GM23248 (cell line): ENCODE measurements around the gene BMPR1B. TPM values are rescaled to one million over a fixed set of nuclear protein-coding genes. Genes with fewer than 3 reads are reported as not detected.

Experiments used
- DNase-seq: peaks from one replicate; pipeline ENCODE4 v3.0.0-alpha.2; 2015
- H2AFZ ChIP-seq: fragments of 200-600 bp; sonication (generic); 2 replicates; pipeline ENCODE4 v1.6.1; 2016; ENCODE audit warnings: antibody characterized with exemption
- H3F3A ChIP-seq: fragments of 200-600 bp; sonication (generic); 2 replicates; pipeline ENCODE4 v1.6.1; 2016; ENCODE audit warnings: mild to moderate bottlenecking, antibody characterized with exemption, mixed run types; ENCODE audit not compliant: insufficient read depth
- H3K27ac ChIP-seq: fragments of 200-600 bp; sonication (generic); 2 replicates; pipeline ENCODE4 v1.5.1; 2016; ENCODE audit warnings: mild to moderate bottlenecking
- H3K27me3 ChIP-seq: fragments of 200-600 bp; sonication (generic); replicated peaks from 2 replicates; pipeline ENCODE4 v1.6.1; 2016; ENCODE audit warnings: mild to moderate bottlenecking; ENCODE audit not compliant: insufficient read depth
- H3K36me3 ChIP-seq: fragments of 200-600 bp; sonication (generic); 2 replicates; pipeline ENCODE4 v1.6.1; 2016; ENCODE audit warnings: low read depth, mild to moderate bottlenecking
- H3K4me1 ChIP-seq: fragments of 200-600 bp; sonication (generic); 2 replicates; pipeline ENCODE4 v1.6.1; 2016; ENCODE audit warnings: mild to moderate bottlenecking; ENCODE audit not compliant: insufficient read depth
- H3K4me2 ChIP-seq: fragments of 200-600 bp; sonication (generic); one replicate; pipeline ENCODE4 v1.6.1; 2016; ENCODE audit warnings: mild to moderate bottlenecking; ENCODE audit not compliant: unreplicated experiment
- H3K4me3 ChIP-seq: fragments of 200-600 bp; sonication (generic); 2 replicates; pipeline ENCODE4 v1.5.1; 2016; ENCODE audit warnings: mild to moderate bottlenecking
- H3K79me2 ChIP-seq: fragments of 200-600 bp; sonication (generic); 2 replicates; pipeline ENCODE4 v1.6.1; 2016; ENCODE audit warnings: mild to moderate bottlenecking; ENCODE audit not compliant: insufficient read depth
- H3K9ac ChIP-seq: fragments of 200-600 bp; sonication (generic); 2 replicates; pipeline ENCODE4 v1.6.1; 2016; ENCODE audit warnings: mild to moderate bottlenecking
- H3K9me2 ChIP-seq: fragments of 200-600 bp; sonication (generic); 2 replicates; pipeline ENCODE4 v1.6.1; 2016; ENCODE audit warnings: mixed run types, mild to moderate bottlenecking, moderate library complexity; ENCODE audit not compliant: insufficient read depth
- H3K9me3 ChIP-seq: fragments of 200-600 bp; sonication (generic); one replicate; pipeline ENCODE4 v1.6.1; 2017; ENCODE audit warnings: low read depth
- H4K20me1 ChIP-seq: fragments of 200-600 bp; sonication (generic); 2 replicates; pipeline ENCODE4 v1.6.0; 2016; ENCODE audit not compliant: insufficient read depth
- EZH2 ChIP-seq: fragments of 200-600 bp; sonication (generic); IDR thresholded peaks from 2 replicates; pipeline ENCODE4 v1.6.1; 2018; ENCODE audit warnings: antibody characterized with exemption, mild to moderate bottlenecking; ENCODE audit not compliant: insufficient read depth, poor library complexity, severe bottlenecking
- EZH2phosphoT487 ChIP-seq: fragments of 200-600 bp; sonication (generic); IDR thresholded peaks from 2 replicates; pipeline ENCODE4 v1.6.1; 2018; ENCODE audit warnings: antibody characterized with exemption, moderate library complexity, mild to moderate bottlenecking, low read depth; ENCODE audit not compliant: insufficient read depth
- WGBS, 2 experiments: methylation state at CpG; one replicate each; pipeline ENCODE4 v1.1.6; 2015 to 2017; ENCODE audit warnings: low lambda C conversion rate in 2 of 2, low coverage in 1 of 2; ENCODE audit errors: missing lambda C conversion rate in 2 of 2; 5-methylcytosine and 5-hydroxymethylcytosine counted together
- in situ Hi-C: fragments of 300-500 bp; cut with MboI; formaldehyde crosslinking; loops from 2 replicates; pipeline ENCODE4 v1.15.0; 2020
- polyA plus RNA-seq: library from polyadenylated mRNA; unstranded; fragments of >200 nt; fragmentation: Nextera tagmentation; extraction: Ambion mirVana; gene quantifications from 2 replicates; pipeline ENCODE4 v1.2.1, GENCODE V29; 2016
- total RNA-seq: library from RNA; depleted of rRNA; stranded (reverse); fragments of >200 nt; shearing (Covaris generic); gene quantifications from 2 replicates; pipeline ENCODE4 v1.2.3, GENCODE V29; 2014

BMPR1B gene
- total and polyA plus RNA-seq, 2 experiments from 2014 or later: 0.60 to 0.76 TPM

DNA sequence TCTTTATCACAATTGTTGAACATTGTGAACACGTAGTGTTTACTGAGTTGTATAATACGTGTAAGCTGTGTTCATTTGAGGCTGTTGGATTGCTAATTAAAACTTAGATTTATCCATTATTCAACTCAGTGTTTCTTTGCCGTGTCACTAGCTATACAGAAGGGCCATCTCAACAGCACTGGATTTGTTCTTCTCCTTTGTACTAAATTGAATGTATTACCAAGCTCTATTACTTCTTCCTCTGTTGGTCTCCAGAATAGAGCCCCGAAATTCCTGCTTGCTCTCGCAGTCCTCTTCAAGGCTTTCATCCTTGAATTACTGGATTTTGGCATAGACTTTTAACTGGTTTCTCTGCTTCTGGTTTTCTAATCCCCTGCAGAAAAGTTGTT is 182.8 kb downstream of the BMPR1B start:
- TF ChIP-seq EZH2phosphoT487 (no peak), EZH2 (no peak)
- no peaks in the 10 kb centered on the region for H3K36me3 ChIP-seq
- no peak for DNase-seq
- H2AFZ ChIP-seq: no peak overlapping the region
- no peaks in the 10 kb centered on the region for H3K9me2 ChIP-seq
- H3F3A ChIP-seq: no peaks in the 10 kb centered on the region
- no peaks in the 10 kb centered on the region for H4K20me1 ChIP-seq
- no peak overlapping the region for H3K4me2 ChIP-seq
- H3K4me1 ChIP-seq: no peaks in the 10 kb centered on the region
- H3K27ac ChIP-seq: no peak overlapping the region
- in situ Hi-C loops: no loop called here
- no peak overlapping the region for H3K9ac ChIP-seq
- no peak overlapping the region for H3K4me3 ChIP-seq
- no peaks in the 10 kb centered on the region for H3K79me2 ChIP-seq
- 79 to 86% methylated on average over 5 of the region's 5 CpGs for WGBS, 2 experiments
- no peaks in the 10 kb centered on the region for H3K27me3 ChIP-seq
- no peaks in the 10 kb centered on the region for H3K9me3 ChIP-seq

DNA sequence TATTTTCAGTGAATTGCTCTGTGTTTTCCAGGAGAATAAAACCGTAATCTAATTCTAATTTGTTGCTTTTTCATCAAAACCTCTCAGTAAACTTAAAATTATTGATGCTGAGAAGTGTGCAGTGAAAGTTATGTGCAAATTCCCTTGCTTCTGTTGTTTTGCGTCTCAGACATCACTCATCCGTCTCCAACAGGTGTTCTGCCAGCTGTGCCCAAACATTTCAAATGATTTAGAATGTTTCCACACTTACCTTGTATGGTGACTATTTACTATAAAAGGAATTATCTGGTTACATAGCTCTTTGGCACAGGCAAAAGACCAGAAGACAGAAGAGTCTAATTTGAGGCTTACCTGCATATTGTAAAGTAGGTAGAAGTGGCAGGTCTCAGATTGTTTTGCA is 184.0 kb downstream of the BMPR1B start:
- Histone ChIP-seq H3K9me2 (no peaks in the 10 kb centered on the region), H3K4me2 (no peak overlapping the region), H3K4me1 (no peaks in the 10 kb centered on the region), H2AFZ (no peak overlapping the region), H3K9ac (no peak overlapping the region), H3F3A (no peaks in the 10 kb centered on the region), H3K79me2 (no peaks in the 10 kb centered on the region), H3K27me3 (no peaks in the 10 kb centered on the region), H3K36me3 (no peaks in the 10 kb centered on the region), H3K4me3 (no peak overlapping the region), H3K9me3 (no peaks in the 10 kb centered on the region), H3K27ac (no peak overlapping the region), H4K20me1 (no peaks in the 10 kb centered on the region)
- in situ Hi-C loops: no loop called here
- DNase-seq: no peak
- TF ChIP-seq EZH2phosphoT487 (no peak), EZH2 (no peak)
- WGBS, 2 experiments: 78 to 80% methylated on average over 3 of the region's 3 CpGs

DNA sequence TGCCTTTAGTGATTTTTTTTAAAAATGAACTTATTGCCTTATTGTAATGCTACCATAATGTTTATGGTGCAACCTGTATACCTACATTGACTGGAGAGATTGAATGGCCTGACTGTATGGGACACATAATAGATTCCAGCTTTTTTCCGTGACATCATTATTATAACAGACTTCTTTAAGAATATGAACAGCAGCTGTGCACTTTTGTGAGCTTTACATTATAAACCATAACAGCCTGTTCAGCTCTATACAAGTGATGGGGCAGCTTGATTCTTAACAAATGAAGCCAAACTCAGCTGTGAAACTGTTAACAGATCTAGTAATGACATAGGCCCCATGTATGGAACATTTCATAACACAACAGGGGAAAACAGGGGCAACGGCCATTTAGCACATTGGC is 187.0 kb downstream of the BMPR1B start:
- WGBS, 2 experiments: 36 to 37% methylated on average over 2 of the region's 2 CpGs
- in situ Hi-C loops: no loop called here
- H3K36me3 ChIP-seq: no peaks in the 10 kb centered on the region
- no peak overlapping the region for H3K4me3 ChIP-seq
- H4K20me1 ChIP-seq: no peaks in the 10 kb centered on the region
- H3F3A ChIP-seq: no peaks in the 10 kb centered on the region
- TF ChIP-seq EZH2phosphoT487 (no peak), EZH2 (no peak)
- no peaks in the 10 kb centered on the region for H3K9me2 ChIP-seq
- H3K9me3 ChIP-seq: no peaks in the 10 kb centered on the region
- no peak overlapping the region for H3K27ac ChIP-seq
- H3K9ac ChIP-seq: no peak overlapping the region
- H3K79me2 ChIP-seq: no peaks in the 10 kb centered on the region
- no peaks in the 10 kb centered on the region for H3K27me3 ChIP-seq
- H2AFZ ChIP-seq: no peak overlapping the region
- H3K4me2 ChIP-seq: no peak overlapping the region
- DNase-seq: no peak
- no peaks in the 10 kb centered on the region for H3K4me1 ChIP-seq

DNA sequence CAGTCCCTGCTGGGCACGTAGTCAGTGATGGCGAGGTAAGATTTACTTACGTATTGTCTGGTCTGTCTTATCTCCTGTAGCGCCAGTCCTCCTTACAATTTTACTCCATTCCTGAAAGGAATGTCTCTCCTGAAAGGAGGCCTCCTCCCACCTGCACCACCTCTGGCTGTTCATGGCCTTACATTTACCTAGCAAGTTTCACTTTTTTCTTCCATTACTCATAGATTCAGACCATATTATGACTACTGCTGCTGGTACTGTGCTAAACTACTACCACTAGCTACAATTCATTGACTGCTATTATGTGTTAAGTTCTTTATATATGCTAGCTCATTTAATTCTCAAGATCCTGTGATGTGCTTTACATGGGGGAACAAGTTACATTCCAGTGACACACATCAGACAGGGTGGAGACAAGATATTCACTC is 189.9 kb downstream of the BMPR1B start:
- Histone ChIP-seq H3K79me2 (no peaks in the 10 kb centered on the region), H4K20me1 (no peaks in the 10 kb centered on the region), H3K9me3 (no peaks in the 10 kb centered on the region), H3K9me2 (no peaks in the 10 kb centered on the region), H3K27me3 (no peaks in the 10 kb centered on the region), H3K27ac (no peak overlapping the region), H3F3A (no peaks in the 10 kb centered on the region), H3K4me2 (no peak overlapping the region), H2AFZ (no peak overlapping the region), H3K4me3 (no peak overlapping the region), H3K36me3 (no peaks in the 10 kb centered on the region), H3K4me1 (no peaks in the 10 kb centered on the region), H3K9ac (no peak overlapping the region)
- 81% methylated on average over 4 of the region's 4 CpGs for WGBS, 2 experiments
- DNase-seq: no peak
- no peak for TF ChIP-seq EZH2
- TF ChIP-seq EZH2phosphoT487: no peak
- in situ Hi-C loops: no loop called here

DNA sequence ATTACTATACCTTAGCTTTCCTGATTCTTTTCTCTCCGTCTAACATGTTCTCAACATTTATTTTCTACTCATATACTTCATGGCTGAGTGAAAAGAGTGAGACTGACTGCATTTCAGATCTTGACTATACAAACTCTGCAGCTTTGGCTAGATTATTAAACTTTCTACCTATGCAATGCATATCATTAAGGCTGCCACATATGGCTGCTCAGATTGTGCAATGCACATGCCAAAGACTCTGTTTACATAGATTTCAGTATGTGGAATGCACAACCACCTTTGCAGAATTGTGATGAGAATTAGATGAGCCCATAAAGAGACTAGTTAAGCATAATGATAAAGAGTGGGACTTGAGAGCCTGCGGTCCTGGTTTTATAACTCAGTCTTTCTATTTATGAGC is 196.5 kb downstream of the BMPR1B start:
- no peaks in the 10 kb centered on the region for H3K36me3 ChIP-seq
- H3F3A ChIP-seq: no peaks in the 10 kb centered on the region
- H3K79me2 ChIP-seq: no peaks in the 10 kb centered on the region
- no peaks in the 10 kb centered on the region for H3K9me3 ChIP-seq
- H3K27ac ChIP-seq: no peak overlapping the region
- in situ Hi-C loops: no loop called here
- TF ChIP-seq EZH2phosphoT487 (no peak), EZH2 (no peak)
- no peak overlapping the region for H3K4me3 ChIP-seq
- no peaks in the 10 kb centered on the region for H3K27me3 ChIP-seq
- no peak overlapping the region for H3K9ac ChIP-seq
- no peaks in the 10 kb centered on the region for H3K9me2 ChIP-seq
- no peak for DNase-seq
- H3K4me2 ChIP-seq: no peak overlapping the region
- no peak overlapping the region for H2AFZ ChIP-seq
- H3K4me1 ChIP-seq: no peaks in the 10 kb centered on the region
- H4K20me1 ChIP-seq: no peaks in the 10 kb centered on the region
- 79 to 82% methylated on average over 2 of the region's 2 CpGs for WGBS, 2 experiments
